Neural progenitor cell (in vitro differentiated cells): ENCODE results near the gene LMX1B. TPM values are rescaled to one million over a fixed set of nuclear protein-coding genes. Genes with fewer than 3 reads are reported as not detected.

ENCODE experiments used
- DNase-seq: peaks from one replicate; pipeline ENCODE4 v3.0.0-alpha.2; 2016; ENCODE audit warnings: low spot score
- H2AFZ ChIP-seq: fragments of 200-600 bp; sonication (generic); replicated peaks from 2 replicates; pipeline ENCODE4 v1.6.1; 2016; ENCODE audit warnings: antibody characterized with exemption
- H3F3A ChIP-seq: fragments of 200-600 bp; sonication (generic); 2 replicates; pipeline ENCODE4 v1.6.1; 2016; ENCODE audit warnings: antibody characterized with exemption, low read depth
- H3K27ac ChIP-seq: fragments of 200-600 bp; sonication (generic); 2 replicates; pipeline ENCODE4 v1.5.1; 2016; ENCODE audit warnings: mild to moderate bottlenecking
- H3K27me3 ChIP-seq: fragments of 200-600 bp; sonication (generic); 2 replicates; pipeline ENCODE4 v1.6.1; 2016; ENCODE audit warnings: mild to moderate bottlenecking, moderate library complexity
- H3K36me3 ChIP-seq: fragments of 200-600 bp; sonication (generic); 2 replicates; pipeline ENCODE4 v1.5.1; 2016
- H3K4me1 ChIP-seq: fragments of 200-600 bp; sonication (generic); 2 replicates; pipeline ENCODE4 v1.6.1; 2016; ENCODE audit warnings: mixed run types
- H3K4me2 ChIP-seq: fragments of 200-600 bp; sonication (generic); 2 replicates; pipeline ENCODE4 v1.6.1; 2016
- H3K4me3 ChIP-seq: fragments of 200-600 bp; sonication (generic); 2 replicates; pipeline ENCODE4 v1.5.1; 2016
- H3K79me2 ChIP-seq: fragments of 200-600 bp; sonication (generic); 2 replicates; pipeline ENCODE4 v1.6.1; 2016; ENCODE audit warnings: low read depth
- H3K9ac ChIP-seq: fragments of 200-600 bp; sonication (generic); 2 replicates; pipeline ENCODE4 v1.6.1; 2016
- H3K9me3 ChIP-seq: fragments of 200-600 bp; sonication (generic); 2 replicates; pipeline ENCODE4 v1.5.1; 2016; ENCODE audit warnings: low read depth
- H4K20me1 ChIP-seq: fragments of 200-600 bp; sonication (generic); 2 replicates; pipeline ENCODE4 v1.6.1; 2016; ENCODE audit warnings: low read depth
- H3K27ac Mint-ChIP-seq: 3 replicates; pipeline ENCODE4 v1.8.0; 2021; ENCODE audit warnings: mixed read lengths
- H3K27me3 Mint-ChIP-seq: 2 replicates; pipeline ENCODE4 v1.8.0; 2022; ENCODE audit warnings: low read depth, mild to moderate bottlenecking, inconsistent platforms, moderate library complexity, mixed read lengths; ENCODE audit not compliant: insufficient read depth
- H3K36me3 Mint-ChIP-seq: 3 replicates; pipeline ENCODE4 v1.8.0; 2021; ENCODE audit warnings: mixed read lengths
- H3K4me1 Mint-ChIP-seq: 3 replicates; pipeline ENCODE4 v1.8.0; 2021; ENCODE audit warnings: mixed read lengths
- H3K4me3 Mint-ChIP-seq: 3 replicates; pipeline ENCODE4 v1.8.0; 2021; ENCODE audit warnings: mild to moderate bottlenecking, moderate library complexity, mixed read lengths
- H3K9me3 Mint-ChIP-seq: 3 replicates; pipeline ENCODE4 v1.8.0; 2020; ENCODE audit warnings: mixed read lengths
- CTCF ChIP-seq: fragments of 200-600 bp; sonication (generic); IDR thresholded peaks from 2 replicates; pipeline ENCODE4 v1.5.1; 2017; ENCODE audit warnings: antibody characterized with exemption, mild to moderate bottlenecking
- EZH2 ChIP-seq: fragments of 200-600 bp; sonication (generic); IDR thresholded peaks from 2 replicates; pipeline ENCODE4 v1.6.1; 2017; ENCODE audit warnings: antibody characterized with exemption, mild to moderate bottlenecking, moderate library complexity
- EZH2phosphoT487 ChIP-seq: fragments of 200-600 bp; sonication (generic); IDR thresholded peaks from 2 replicates; pipeline ENCODE4 v1.6.1; 2017; ENCODE audit warnings: antibody characterized with exemption
- total RNA-seq: library from RNA; depleted of rRNA; stranded (reverse); fragments of >200 nt; gene quantifications from 2 replicates; pipeline ENCODE4 v1.2.3, GENCODE V29; 2015; ENCODE audit warnings: low replicate concordance

Gene LMX1B
- total RNA-seq, 1 donor from 2014 or later: 0.19 TPM

GRCh38 chr9:126615791-126616447 is 2.2 kb downstream of the LMX1B start:
- H3K4me2 ChIP-seq: peak overlapping the region; percentile 71
- no peak overlapping the region for H2AFZ ChIP-seq
- H3K27me3 ChIP-seq: peaks cover 99% of the 10 kb centered on the region
- peaks cover 70% of the 10 kb centered on the region for H3K27me3 Mint-ChIP-seq
- H3K27ac Mint-ChIP-seq: no peak overlapping the region
- H3K4me1 ChIP-seq: peaks cover 55% of the 10 kb centered on the region
- no peak overlapping the region for H3K9ac ChIP-seq
- no peaks in the 10 kb centered on the region for H3K36me3 ChIP-seq
- H3K36me3 Mint-ChIP-seq: peaks cover 3% of the 10 kb centered on the region
- H3K79me2 ChIP-seq: no peaks in the 10 kb centered on the region
- H4K20me1 ChIP-seq: peaks cover 85% of the 10 kb centered on the region
- H3K4me1 Mint-ChIP-seq: peaks cover 61% of the 10 kb centered on the region
- peaks cover 50% of the 10 kb centered on the region for H3F3A ChIP-seq
- peak; percentile 79 for DNase-seq
- no peaks in the 10 kb centered on the region for H3K9me3 ChIP-seq
- H3K9me3 Mint-ChIP-seq: no peaks in the 10 kb centered on the region
- no peak overlapping the region for H3K27ac ChIP-seq
- H3K4me3 Mint-ChIP-seq: peak overlapping the region; percentile 81
- H3K4me3 ChIP-seq: peak overlapping the region; percentile 35
- TF ChIP-seq EZH2: peak; percentile 75
- peak; percentile 31 for TF ChIP-seq CTCF
- TF ChIP-seq EZH2phosphoT487: peak; percentile 88

GRCh38 chr9:126616521-126616976 is 2.8 kb downstream of the LMX1B start:
- H3K9me3 ChIP-seq: no peaks in the 10 kb centered on the region
- Mint-ChIP-seq H3K36me3 (peaks cover 3% of the 10 kb centered on the region), H3K4me3 (peak overlapping the region; percentile 81), H3K9me3 (no peaks in the 10 kb centered on the region), H3K4me1 (peaks cover 61% of the 10 kb centered on the region), H3K27me3 (peaks cover 68% of the 10 kb centered on the region), H3K27ac (no peak overlapping the region)
- no peak overlapping the region for H3K4me2 ChIP-seq
- no peaks in the 10 kb centered on the region for H3K36me3 ChIP-seq
- peaks cover 87% of the 10 kb centered on the region for H4K20me1 ChIP-seq
- H3K9ac ChIP-seq: no peak overlapping the region
- H3K4me1 ChIP-seq: peaks cover 50% of the 10 kb centered on the region
- H2AFZ ChIP-seq: no peak overlapping the region
- TF ChIP-seq EZH2phosphoT487 (no peak), CTCF (no peak), EZH2 (no peak)
- H3K27me3 ChIP-seq: peaks cover 99% of the 10 kb centered on the region
- no peak for DNase-seq
- no peaks in the 10 kb centered on the region for H3K79me2 ChIP-seq
- no peak overlapping the region for H3K27ac ChIP-seq
- H3K4me3 ChIP-seq: no peak overlapping the region
- H3F3A ChIP-seq: peaks cover 46% of the 10 kb centered on the region

GRCh38 chr9:126617003-126617822 is 3.5 kb downstream of the LMX1B start:
- H3K9me3 Mint-ChIP-seq: no peaks in the 10 kb centered on the region
- H3K27me3 ChIP-seq: peaks cover 99% of the 10 kb centered on the region

More at GRCh38 chr9:126617003-126617822, 3.5 kb downstream of the LMX1B start:
- peak overlapping the region; percentile 81 for H3K4me3 Mint-ChIP-seq
- H3F3A ChIP-seq: peaks cover 40% of the 10 kb centered on the region
- H3K4me3 ChIP-seq: no peak overlapping the region
- H3K79me2 ChIP-seq: no peaks in the 10 kb centered on the region
- peaks cover 70% of the 10 kb centered on the region for H3K27me3 Mint-ChIP-seq
- no peak for DNase-seq
- TF ChIP-seq EZH2: no peak
- no peak for TF ChIP-seq EZH2phosphoT487
- no peak for TF ChIP-seq CTCF
- H3K36me3 Mint-ChIP-seq: peaks cover 3% of the 10 kb centered on the region
- H3K4me1 ChIP-seq: peaks cover 45% of the 10 kb centered on the region
- no peak overlapping the region for H2AFZ ChIP-seq
- no peaks in the 10 kb centered on the region for H3K9me3 ChIP-seq
- no peaks in the 10 kb centered on the region for H3K36me3 ChIP-seq
- no peak overlapping the region for H3K27ac Mint-ChIP-seq
- H4K20me1 ChIP-seq: peaks cover 88% of the 10 kb centered on the region
- no peak overlapping the region for H3K4me2 ChIP-seq
- H3K27ac ChIP-seq: no peak overlapping the region
- peaks cover 63% of the 10 kb centered on the region for H3K4me1 Mint-ChIP-seq
- H3K9ac ChIP-seq: no peak overlapping the region
